Adrenal gland (tissue), 12 donors: ENCODE data around the gene GTF2F2. TPM values are rescaled to one million over a fixed set of nuclear protein-coding genes. Genes with fewer than 3 reads are reported as not detected.

Experiments
- DNase-seq, 7 donors: peaks; one replicate each; pipeline ENCODE4 v3.0.0-alpha.2; 2019 to 2020
- H3K27ac ChIP-seq, 5 donors: fragments of 200-600 bp; sonication (generic) in 4 of 5; 1 replicate in 3 of 5; 2 replicates in 2 of 5; pipeline versions ENCODE4 v1.5.1 to v1.8.0; 2016 to 2020; ENCODE audit warnings: mild to moderate bottlenecking in 1 of 5
- H3K27me3 ChIP-seq: fragments of 200-600 bp; 2 replicates; pipeline ENCODE4 v1.8.0; 2021
- H3K36me3 ChIP-seq, 2 donors: fragments of 200-600 bp; replicated peaks in 1 of 2; 1 replicate in 1 of 2; 2 replicates in 1 of 2; pipeline versions ENCODE4 v1.5.1 to v1.8.0; 2018 to 2022
- H3K4me1 ChIP-seq, 2 donors: fragments of 200-600 bp; replicated peaks in 1 of 2; 1 replicate in 1 of 2; 2 replicates in 1 of 2; pipeline versions ENCODE4 v1.5.1 to v1.8.0; 2018 to 2021
- H3K4me3 ChIP-seq, 4 donors: fragments of 200-600 bp; sonication (generic) in 3 of 4; one replicate each; pipeline ENCODE4 v1.5.1; 2016 to 2018
- H3K9me3 ChIP-seq, 3 donors: fragments of 200-600 bp; sonication (generic) in 1 of 3; replicated peaks in 1 of 3; 1 replicate in 2 of 3; 2 replicates in 1 of 3; pipeline versions ENCODE4 v1.5.1 to v1.8.0; 2016 to 2021
- CTCF ChIP-seq, 6 experiments: fragments of 450-650 bp in 4 of 6; fragments of 200-600 bp in 2 of 6; sonication (generic) in 1 of 6; IDR thresholded peaks; 1 replicate in 5 of 6; 2 replicates in 1 of 6; pipeline versions ENCODE4 v1.5.1 to v1.8.0; 2016 to 2021; ENCODE audit warnings: antibody characterized with exemption in 6 of 6, mild to moderate bottlenecking in 2 of 6, moderate library complexity in 1 of 6
- POLR2A ChIP-seq, 2 donors: fragments of 450-650 bp; IDR thresholded peaks; one replicate each; pipeline ENCODE4 v1.6.1; 2017; ENCODE audit warnings: antibody characterized with exemption in 2 of 2, mild to moderate bottlenecking in 2 of 2, moderate library complexity in 1 of 2
- WGBS, 4 donors: extraction: QIAGEN DNeasy Blood & Tissue Kit in 2 of 4; methylation state at CpG; one replicate each; pipeline versions ENCODE4 v1.1.5 to v1.1.7; 2013 to 2017; 5-methylcytosine and 5-hydroxymethylcytosine counted together
- intact Hi-C, 2 donors: fragments of 100-400 bp; cut with DNase I; formaldehyde crosslinking; loops; one replicate each; pipeline versions ENCODE4 v1.14.1 to v1.15.0; 2022 to 2023
- polyA plus RNA-seq, 3 donors: library from polyadenylated mRNA; stranded (reverse); fragments of 200-250 nt in 2 of 3; fragments of 350-450 nt in 1 of 3; fragmentation: Illumina TruSeq in 1 of 3; extraction: RNeasy Lipid Tissue Mini Kit (QIAGEN cat#74804) in 1 of 3; gene quantifications; one replicate each; pipeline ENCODE4 v1.2.3, GENCODE V29; 2013 to 2014
- total RNA-seq, 9 donors: library from RNA; depleted of rRNA in 4 of 9; stranded (reverse); fragments of >200 nt in 4 of 9; fragments of 120-200 nt in 1 of 9; fragmentation: NEBNext Ultra II Directional in 1 of 9; extraction: Animal tissue kit (Norgen Biotek cat#: 25700) in 1 of 9; gene quantifications; one replicate each; pipeline versions ENCODE4 v1.1.0 to v1.2.4, GENCODE V29; 2013 to 2023
- donor health status: healthy with polysubstance abuse.
- donor health status: Bipolar disorder and iron deficiency.
- donor health status: DM: yes; HTN: yes; CAD: no.
- donor health status: DM: no; HTN: no; CAD: no.
- donor health status: DM: no; HTN: no; CAD: no.
- donor health status: DM: yes; HTN: yes; CAD: no.

GTF2F2 gene
- total and polyA plus RNA-seq, 12 donors = 11.4 to 34.4 (median 23.0) TPM

- DNase-seq = no peak
- Histone ChIP-seq H3K27me3 (no peaks in the 10 kb centered on the region), H3K4me1 (peaks cover 5 to 14% of the 10 kb centered on the region in 2 donors), H3K9me3 (no peaks in the 10 kb centered on the region), H3K36me3 (peaks cover 0 to 7% of the 10 kb centered on the region in 2 donors), H3K27ac (no peak overlapping the region), H3K4me3 (no peak overlapping the region)
- intact Hi-C loops = no loop called here
- 80 to 86% (median 84%) methylated on average over 1 of the region's 1 CpG for WGBS, 4 donors
- TF ChIP-seq CTCF (IDR thresholded peaks at IDR 0.05) = no peak
- TF ChIP-seq POLR2A (IDR thresholded peaks at IDR 0.05) = no peak
These were observed 21.1 kb downstream of the GTF2F2 start for GRCh38 chr13:45141369-45141768.

GRCh38 chr13:45142440-45143345 lies 22.4 kb downstream of the GTF2F2 start:
- Histone ChIP-seq H3K4me3 (no peak overlapping the region), H3K27me3 (no peaks in the 10 kb centered on the region), H3K27ac (peak overlapping the region in 1 of 5 donors; percentile 11), H3K4me1 (peaks cover 5 to 9% of the 10 kb centered on the region in 2 donors), H3K36me3 (peaks cover 0 to 7% of the 10 kb centered on the region in 2 donors), H3K9me3 (no peaks in the 10 kb centered on the region)
- no peak for TF ChIP-seq POLR2A (IDR thresholded peaks at IDR 0.05)
- TF ChIP-seq CTCF (IDR thresholded peaks at IDR 0.05) = no peak
- no peak for DNase-seq
- WGBS, 4 donors = 76 to 86% (median 80%) methylated on average over 4 of the region's 4 CpGs
- intact Hi-C loops = no loop called here

- H3K9me3 ChIP-seq = no peaks in the 10 kb centered on the region
- peaks cover 0 to 5% of the 10 kb centered on the region in 2 donors for H3K36me3 ChIP-seq
- 81 to 97% (median 93%) methylated on average over 7 of the region's 7 CpGs for WGBS, 4 donors
- DNase-seq = no peak
- intact Hi-C loops = no loop called here
- no peaks in the 10 kb centered on the region for H3K27me3 ChIP-seq
- no peak overlapping the region for H3K4me3 ChIP-seq
- no peak overlapping the region for H3K27ac ChIP-seq
- TF ChIP-seq CTCF (IDR thresholded peaks at IDR 0.05) (no peak), POLR2A (IDR thresholded peaks at IDR 0.05) (no peak)
- peaks cover 5 to 9% of the 10 kb centered on the region in 2 donors for H3K4me1 ChIP-seq
These were observed 23.0 kb downstream of the GTF2F2 start for GRCh38 chr13:45143346-45143751.

- intact Hi-C loops = no loop called here
- H3K27me3 ChIP-seq = no peaks in the 10 kb centered on the region
- no peak overlapping the region for H3K27ac ChIP-seq
- no peak overlapping the region for H3K4me3 ChIP-seq
- WGBS, 4 donors = 74 to 88% (median 83%) methylated on average over 1 of the region's 1 CpG
- H3K9me3 ChIP-seq = no peaks in the 10 kb centered on the region
- TF ChIP-seq CTCF (IDR thresholded peaks at IDR 0.05) = no peak
- no peak for TF ChIP-seq POLR2A (IDR thresholded peaks at IDR 0.05)
- DNase-seq = no peak
- peaks cover 0 to 5% of the 10 kb centered on the region in 2 donors for H3K36me3 ChIP-seq
- no peaks in the 10 kb centered on the region for H3K4me1 ChIP-seq
These were observed 29.7 kb downstream of the GTF2F2 start for GRCh38 chr13:45149964-45150363.
